ENCODE data around the gene C11orf68.

The C11orf68 gene

GRCh38 chr11:65944191-65944590, 25.3 kb upstream of the C11orf68 start:
- DNase-seq (ENCODE audit: low spot score) = no peak

DNA sequence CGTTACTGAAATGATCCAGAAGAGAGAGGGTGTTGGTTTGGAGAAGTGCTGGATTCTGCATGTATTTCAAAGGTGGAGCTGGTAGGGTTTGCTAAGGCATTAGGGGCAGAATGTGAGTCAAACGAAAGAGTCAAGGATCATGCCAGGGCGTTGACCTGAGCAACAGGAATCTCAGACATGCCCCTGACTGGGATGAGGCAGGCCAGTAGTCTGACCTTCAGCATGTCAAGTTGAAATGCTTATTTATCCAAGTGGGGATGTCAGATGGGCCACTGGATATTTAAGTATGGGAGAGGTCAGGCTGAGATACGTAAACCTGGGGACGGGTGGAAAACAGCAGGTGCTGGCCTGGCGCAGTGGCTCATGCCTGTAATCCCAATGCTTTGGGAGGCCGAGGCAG, 23.7 kb upstream of the C11orf68 start:
- DNase-seq (ENCODE audit: low spot score) = no peak

GRCh38 chr11:65941720-65942310, 23.0 kb upstream of the C11orf68 start:
- no peak for DNase-seq (ENCODE audit: low spot score)

DNA sequence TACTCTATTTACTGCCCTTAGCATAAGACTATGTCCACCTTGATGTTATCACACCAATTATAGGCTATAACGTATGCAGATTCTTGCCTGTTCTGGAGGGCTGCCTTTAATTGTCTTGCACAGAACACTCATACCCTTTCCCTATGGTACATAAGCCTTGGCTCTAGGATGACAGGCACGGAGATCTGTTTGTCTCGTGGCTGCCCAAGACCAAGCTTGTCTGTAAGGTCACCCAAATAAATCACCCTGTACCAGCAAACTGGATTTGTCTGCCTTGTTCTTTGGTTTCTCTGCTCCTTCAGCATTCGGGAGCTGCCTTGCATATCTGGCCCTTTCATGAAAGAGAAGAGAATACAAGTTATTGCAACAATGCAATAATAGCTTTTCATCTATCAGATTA, 18.9 kb upstream of the C11orf68 start:
- DNase-seq (ENCODE audit: low spot score) = no peak

- DNase-seq (ENCODE audit: low spot score) = no peak
Measured at GRCh38 chr11:65934014-65934413, 15.2 kb upstream of the C11orf68 start.

DNA sequence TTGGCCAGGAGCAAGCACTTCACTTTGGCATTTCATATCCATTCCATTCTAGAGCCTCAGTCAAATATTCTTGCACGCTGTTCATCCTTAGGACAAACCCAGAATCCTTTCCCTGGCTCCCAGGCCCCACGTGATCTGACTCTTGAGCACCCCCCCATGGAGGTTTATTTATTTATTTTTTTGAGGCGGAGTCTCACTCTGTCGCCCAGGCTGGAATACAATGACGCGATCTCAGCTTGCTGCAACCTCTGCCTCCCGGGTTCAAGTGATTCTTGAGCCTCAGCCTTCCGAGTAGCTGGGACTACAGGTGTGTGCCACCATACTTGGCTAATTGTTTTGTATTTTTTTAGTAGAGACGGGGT, 13.7 kb upstream of the C11orf68 start:
- DNase-seq (ENCODE audit: low spot score) = no peak

DNA sequence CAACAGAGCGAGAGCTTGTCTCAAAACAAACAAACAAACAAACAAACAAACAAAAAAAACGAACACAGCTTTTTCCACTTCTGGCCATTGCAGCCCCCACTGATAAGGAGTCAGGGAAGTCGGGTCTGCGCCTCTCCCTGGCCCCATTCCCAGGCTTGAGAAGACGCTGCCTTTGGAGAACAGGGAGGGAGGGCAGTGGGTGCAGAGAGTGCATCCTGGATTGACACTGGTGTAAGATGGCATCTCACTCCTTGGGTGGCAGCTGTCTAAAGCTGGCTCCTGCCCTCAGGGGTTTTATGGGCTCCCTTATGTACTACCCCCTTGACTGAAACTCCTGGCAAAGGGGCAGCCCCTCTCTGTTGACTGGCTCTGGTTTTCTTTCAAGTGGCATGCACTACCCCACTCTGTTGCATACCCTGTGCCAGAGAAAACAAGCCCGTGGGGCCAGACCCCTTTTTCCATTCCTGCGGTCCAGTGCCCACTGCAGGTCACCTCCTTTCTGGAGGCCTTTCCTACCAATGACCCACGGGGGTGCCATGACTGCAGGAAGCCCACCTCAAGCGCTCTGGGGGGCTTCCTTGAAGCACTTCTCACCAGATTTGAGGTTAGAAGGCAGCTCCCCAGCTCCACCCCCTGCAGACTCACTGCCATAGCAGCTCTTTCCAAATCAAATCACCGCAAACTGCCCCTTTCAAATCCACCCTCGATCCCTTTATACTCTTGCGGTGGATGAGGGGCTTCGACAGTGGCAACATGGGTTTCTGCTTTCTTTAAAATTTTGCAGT, 13.1 kb upstream of the C11orf68 start:
- no peak for DNase-seq (ENCODE audit: low spot score)

DNA sequence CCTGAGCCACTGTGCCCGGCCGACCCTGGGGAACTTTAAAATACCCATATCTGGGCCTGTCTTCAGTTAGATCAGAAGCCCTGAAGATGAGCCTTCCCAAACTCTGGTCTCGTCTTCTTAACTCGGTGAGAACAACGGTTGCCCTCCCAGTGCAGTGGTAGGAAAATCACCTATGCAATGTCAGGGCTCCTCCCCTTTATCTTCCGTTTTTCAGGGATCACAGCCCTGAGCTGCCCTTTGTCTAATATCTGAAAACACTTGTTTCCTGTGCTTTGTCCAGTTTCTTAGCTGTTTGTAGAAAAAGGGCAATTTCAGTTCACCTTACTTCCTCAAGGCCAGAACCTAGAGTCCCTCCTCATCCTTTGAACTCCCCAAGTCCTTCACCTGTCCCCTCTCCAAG, 9.8 kb upstream of the C11orf68 start:
- no peak for DNase-seq (ENCODE audit: low spot score)

- DNase-seq (ENCODE audit: low spot score) = peak; percentile 83
Measured at GRCh38 chr11:65927904-65928397, 9.1 kb upstream of the C11orf68 start.

GRCh38 chr11:65925397-65925796, 6.5 kb upstream of the C11orf68 start:
- no peak for DNase-seq (ENCODE audit: low spot score)

DNA sequence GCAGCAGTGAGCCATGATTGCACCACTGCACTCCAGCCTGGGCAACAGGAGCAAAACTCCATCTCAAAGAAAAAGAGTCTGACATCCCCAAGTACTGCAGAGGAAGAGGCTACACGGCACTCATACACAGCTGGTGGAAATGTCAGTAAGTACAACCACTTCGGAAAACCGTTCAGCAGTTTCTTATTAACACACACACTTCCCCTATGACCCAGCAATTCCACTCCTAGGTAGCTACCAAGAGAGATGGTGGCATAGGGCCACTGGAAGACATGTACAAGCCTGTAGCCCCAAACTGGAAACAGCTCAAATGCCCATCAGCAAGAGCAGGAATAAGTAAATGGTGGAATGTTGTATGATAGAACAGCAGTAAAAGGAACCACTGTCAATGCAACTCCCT, 3.7 kb upstream of the C11orf68 start:
- no peak for DNase-seq (ENCODE audit: low spot score)

DNA sequence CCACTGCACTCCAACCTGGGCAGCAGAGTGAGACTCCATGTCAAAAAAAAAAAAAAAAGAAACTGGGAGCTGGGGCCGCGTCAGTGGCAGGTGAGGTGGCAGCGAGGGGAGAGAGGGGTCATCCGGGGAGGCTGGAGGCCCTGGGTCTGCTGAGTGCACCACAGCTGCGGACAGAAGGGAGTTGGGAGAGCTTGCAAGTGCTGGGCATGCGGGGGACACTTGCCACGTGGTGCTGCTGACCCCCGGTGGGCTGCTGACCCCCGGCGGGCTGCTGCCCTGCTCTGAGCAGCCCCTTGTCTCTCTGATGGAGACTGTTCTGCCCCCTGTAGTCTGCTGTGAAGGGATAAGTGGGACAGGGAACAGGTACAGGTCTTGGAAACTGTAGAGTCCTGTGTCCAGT, 3.0 kb upstream of the C11orf68 start:
- no peak for DNase-seq (ENCODE audit: low spot score)

GRCh38 chr11:65921033-65921555, 2.2 kb upstream of the C11orf68 start:
- DNase-seq (ENCODE audit: low spot score) = no peak

GRCh38 chr11:65920372-65920802, 1.5 kb upstream of the C11orf68 start:
- DNase-seq (ENCODE audit: low spot score) = no peak

GRCh38 chr11:65919573-65920371, 910 bp upstream of the C11orf68 start:
- DNase-seq (ENCODE audit: low spot score) = no peak

GRCh38 chr11:65919141-65919572, 295 bp upstream of the C11orf68 start, which contains the start of gene DRAP1:
Gene DRAP1 (plus strand): TSS chr11:65919426. CDS start chr11:65919502, 76 bp downstream.
- peak; percentile 98 for DNase-seq (ENCODE audit: low spot score)

DNA sequence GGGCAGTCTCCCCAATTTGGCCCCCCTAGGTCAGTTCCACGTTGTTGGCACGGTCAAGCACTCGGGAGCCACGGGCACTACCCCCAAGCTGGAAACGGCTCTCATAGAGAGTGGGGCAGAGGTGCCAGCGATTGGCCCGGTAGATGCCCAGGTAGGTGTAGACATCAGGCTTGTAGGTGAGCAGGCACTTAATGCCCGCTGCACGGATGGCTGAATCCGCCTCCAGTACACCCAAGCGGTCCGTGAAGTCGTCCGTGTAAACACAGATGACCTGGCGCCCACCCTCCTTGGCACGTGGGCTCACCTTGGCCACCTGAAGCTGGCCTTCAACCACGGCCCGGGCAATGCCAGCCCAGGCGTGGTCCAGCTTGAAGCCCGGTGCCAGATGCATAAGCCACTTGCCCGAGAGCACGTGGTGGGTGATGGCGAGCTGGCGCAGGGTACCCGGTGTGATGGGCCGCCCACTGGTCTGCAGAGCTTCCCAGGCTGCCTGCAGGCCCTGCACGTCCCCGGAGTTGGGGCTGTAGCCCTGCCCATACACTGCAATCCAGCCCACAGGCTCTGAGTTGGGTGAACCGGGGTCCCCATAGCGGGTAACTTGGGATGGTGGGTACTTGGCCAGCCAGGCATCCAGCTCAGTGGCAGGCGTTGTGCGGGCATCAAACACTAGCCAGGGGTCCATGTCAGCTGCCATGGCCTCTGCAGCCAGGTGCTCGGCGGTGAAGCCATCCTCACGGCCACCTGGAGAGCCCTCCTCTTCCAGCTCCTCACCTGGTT, 1.2 kb downstream of the C11orf68 start:
- no peak for DNase-seq (ENCODE audit: low spot score)

GRCh38 chr11:65917077-65917433, 1.8 kb downstream of the C11orf68 start:
- no peak for DNase-seq (ENCODE audit: low spot score)

GRCh38 chr11:65916391-65916790, 2.5 kb downstream of the C11orf68 start:
- DNase-seq (ENCODE audit: low spot score) = no peak

DNA sequence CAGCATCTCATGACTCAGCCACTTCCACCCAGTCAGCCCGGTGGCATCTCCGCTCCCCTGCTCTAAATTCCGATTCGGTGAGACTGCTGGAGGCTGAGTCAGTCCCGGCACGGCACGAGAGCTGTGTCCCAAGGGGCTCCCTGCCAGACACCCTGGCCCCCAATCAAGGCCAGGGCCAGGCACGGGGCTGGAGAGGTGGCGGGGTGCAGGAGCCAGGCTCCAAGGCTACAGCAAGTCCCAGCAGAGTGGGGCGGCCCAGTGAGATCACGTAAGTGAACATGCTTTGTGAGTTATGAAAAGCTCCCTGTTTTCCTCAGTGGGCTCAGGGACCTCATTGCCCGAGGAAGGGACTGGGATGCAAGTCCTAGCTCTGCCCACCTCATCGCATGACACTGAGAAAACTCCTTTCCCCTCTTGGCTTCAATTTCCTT, 3.0 kb downstream of the C11orf68 start:
- DNase-seq (ENCODE audit: low spot score) = no peak

DNA sequence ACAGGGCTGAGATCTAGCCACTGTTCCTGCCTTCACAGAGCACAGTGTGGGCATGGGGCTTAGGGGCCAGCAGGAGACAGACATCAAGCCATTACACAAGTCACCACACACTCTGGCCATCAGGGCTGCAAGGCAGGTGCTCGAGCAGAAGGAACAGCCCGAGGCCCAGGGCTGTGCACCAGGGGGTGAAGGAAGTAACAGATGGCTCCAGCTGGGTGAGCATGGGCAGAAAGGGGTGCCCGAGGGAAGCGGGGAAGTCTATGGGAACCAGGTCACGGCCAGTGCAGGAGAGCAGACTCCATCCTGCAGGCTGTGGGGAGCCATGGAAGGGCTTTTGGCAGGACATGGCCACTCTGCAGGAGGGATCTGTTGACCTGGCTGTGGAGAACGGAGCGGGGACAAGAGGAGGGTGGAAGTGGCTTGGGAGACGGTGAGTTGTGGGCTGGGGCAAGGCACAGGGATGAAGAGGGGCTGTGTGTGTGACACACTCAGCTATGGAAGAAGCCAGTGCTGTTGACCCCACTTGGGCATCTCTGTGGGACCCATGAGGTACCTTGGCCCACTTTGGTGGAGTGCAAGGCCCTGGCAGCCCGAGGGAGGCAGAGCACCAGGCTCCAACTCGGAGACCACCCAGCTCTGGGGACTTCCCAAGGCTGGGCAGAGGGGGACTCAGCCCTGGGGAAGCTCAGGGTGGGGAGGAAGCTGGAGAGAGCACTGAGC, 3.6 kb downstream of the C11orf68 start:
- DNase-seq (ENCODE audit: low spot score) = no peak

Measured in activated CD4-positive, alpha-beta T cell treated with anti-CD3 and anti-CD28 coated beads, Interleukin-2, Interleukin-4, amounts not matched to agents 100 ng/mL and 50 ng/mL, durations not matched to agents 16 hours and 8 hours (primary cell).